ENCODE data around the gene SALL3.

Gene SALL3

DNA sequence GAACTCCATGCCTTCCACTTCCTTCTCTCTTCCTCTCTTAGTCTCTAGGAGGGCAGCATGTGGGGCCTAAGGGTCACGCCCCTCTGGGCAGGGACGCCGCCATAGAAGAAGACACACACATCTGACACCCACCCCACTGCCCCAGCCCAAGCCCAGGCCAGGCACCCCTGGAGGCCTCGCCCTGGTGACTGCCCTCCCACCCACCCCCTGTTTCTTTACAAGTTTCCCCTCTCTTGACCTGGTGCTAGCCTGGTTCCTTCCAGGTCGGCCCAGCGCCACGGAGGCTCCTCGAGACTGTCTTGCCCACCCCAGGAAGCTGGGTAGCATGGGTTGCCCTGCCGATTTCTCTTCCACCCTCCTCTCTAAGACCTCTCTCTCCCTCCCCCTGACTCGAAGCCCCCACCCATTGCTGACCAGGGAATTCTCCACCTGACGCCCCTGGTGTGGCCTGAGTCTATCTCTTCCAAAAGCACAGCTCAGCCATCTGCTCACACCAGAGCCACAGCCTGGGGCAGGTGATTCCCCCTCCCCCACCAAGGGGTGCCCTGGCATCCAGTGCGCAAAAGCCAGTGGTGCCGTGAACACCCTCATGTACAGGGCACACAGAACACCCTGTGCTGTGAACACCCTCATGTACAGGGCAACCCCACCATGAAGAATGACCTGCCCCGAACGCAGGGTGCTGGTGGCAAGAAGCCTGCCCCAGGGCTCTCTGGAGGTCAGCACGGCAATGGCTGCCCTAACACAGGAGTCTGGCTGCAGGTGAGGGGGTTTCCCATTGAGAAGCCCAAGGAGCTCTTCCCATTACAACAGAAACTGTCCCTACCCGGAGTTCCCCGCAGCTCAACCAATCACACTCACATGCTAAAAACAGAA, 13.5 kb upstream of the SALL3 start:
- no peak for DNase-seq (ENCODE audit: low spot score)

DNA sequence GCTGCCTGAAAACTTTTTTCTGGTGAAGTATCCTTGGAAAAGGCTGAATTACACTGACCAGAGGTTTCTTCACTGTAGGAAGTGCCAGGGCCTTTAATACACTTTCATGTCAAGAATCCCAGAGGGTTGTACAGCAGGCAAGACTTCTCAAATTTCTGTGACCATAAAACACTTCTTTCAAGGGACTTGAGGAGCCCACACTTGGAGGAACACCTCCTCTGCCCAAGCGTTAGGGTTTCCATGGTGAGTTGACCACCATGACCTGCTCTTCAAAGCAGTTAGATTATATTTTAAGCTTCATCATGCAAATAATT, 12.9 kb upstream of the SALL3 start:
- no peak for DNase-seq (ENCODE audit: low spot score)

DNA sequence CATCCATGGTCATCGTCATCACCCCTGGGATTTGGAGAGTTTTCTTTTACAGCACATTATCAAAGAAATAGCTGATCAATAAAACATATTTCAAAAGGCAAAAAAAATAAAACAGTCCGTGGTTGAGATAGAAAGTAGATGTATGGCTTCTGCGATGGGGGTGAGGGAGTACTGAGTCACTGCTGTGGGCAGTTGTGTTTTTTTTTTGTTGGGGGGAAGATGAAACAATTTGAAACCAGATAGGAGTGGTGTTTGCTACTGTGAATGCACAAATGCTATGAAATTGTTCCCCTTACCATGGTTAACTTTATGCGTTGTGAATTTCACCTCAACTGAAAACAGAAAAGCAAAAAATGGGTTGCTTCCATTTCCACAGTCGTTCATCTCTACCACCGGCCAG, 11.9 kb upstream of the SALL3 start:
- DNase-seq (ENCODE audit: low spot score): no peak

DNA sequence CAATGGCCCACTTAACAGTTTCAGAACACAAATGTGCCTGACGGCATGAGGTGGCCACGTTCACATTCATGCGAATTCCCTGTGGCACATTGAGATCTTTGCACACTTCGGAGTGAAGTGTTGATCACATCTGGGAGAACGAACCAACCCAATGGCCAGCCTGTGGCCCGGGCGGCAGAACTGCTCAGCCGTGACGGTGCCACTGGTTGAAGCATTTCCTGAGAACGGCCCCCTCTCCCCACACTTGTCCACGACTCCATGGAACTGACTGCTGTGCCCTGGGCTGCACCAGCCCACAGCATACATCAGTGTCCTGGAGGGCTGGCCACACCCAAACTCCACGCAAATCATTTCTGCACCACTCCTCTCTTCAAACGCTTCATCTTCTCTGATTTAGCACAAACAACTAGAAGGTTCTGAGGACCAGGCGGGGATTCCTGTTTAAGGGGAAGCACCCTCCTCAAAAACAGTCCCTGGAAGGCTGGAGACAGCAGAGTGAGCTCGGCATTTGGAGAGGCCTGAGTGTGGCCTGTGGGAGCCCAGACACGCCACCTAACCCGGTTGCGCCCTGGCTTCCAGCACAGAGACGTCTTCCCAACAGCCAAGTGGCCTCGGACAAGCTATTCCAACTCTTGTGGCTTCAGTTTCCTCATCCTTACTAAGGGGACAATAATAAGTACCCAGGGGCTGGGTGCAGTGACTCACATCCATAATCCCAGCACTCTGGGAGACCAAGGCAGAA, 9.9 kb upstream of the SALL3 start:
- DNase-seq (ENCODE audit: low spot score): no peak

DNA sequence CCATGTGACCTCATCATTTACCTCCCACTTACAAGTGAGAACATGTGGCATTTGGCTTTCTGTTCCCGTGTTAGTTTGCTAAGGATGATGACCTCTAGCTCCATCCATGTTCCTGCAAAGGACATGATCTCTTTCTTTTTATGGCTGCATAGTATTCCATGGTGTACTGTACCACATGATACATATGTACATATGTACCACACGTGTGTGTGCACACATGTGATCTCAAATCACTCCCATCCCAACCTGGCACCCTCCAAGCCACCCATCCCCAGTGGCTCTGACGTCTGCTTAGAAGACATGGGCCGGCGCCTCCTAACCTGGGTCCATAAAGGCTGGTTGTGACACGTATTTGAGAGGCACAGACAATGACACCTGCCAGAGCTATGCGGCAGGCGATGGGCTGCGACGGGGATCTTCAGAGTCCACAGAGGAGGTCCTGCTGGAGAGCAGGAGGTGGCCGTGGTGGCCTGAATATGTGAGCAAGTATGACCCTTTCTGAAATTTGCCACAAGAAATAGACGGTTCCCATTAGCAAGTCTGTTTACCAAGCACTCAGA, 8.8 kb upstream of the SALL3 start:
- no peak for DNase-seq (ENCODE audit: low spot score)

DNA sequence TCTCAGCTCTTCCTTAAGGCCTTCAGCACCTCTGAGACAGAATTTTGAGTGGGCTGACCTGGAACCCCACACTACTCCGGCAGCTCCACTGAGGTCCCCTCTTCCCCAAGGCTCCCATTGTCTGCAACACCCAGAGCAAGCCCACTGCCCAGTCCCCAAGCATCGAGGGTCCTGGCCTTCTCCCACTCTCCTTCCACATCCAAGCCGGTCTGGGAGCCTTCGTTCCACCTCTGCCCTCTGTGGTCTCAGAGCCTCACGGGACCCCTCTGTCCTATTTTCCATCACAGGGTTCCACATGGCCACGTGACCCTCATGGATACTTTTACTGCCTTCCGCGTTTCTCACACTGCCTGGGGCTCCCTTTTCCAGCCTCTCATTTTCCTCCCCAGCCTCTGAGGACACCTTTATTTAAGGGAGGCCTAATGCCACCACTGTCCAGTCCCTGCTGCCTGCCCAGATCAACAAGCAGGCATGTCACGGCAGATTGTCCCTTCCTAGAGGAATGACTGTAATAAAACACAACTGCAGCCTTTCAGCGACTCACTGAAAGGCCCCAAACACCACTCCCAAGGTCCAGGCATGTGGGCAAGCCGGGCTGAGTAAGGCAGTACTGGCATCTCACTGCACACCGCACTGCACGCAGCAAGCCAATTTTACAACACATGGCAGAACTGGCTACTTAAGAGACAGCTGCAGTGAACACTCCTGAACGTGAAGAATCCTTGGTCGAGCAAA, 7.9 kb upstream of the SALL3 start:
- DNase-seq (ENCODE audit: low spot score): no peak

DNA sequence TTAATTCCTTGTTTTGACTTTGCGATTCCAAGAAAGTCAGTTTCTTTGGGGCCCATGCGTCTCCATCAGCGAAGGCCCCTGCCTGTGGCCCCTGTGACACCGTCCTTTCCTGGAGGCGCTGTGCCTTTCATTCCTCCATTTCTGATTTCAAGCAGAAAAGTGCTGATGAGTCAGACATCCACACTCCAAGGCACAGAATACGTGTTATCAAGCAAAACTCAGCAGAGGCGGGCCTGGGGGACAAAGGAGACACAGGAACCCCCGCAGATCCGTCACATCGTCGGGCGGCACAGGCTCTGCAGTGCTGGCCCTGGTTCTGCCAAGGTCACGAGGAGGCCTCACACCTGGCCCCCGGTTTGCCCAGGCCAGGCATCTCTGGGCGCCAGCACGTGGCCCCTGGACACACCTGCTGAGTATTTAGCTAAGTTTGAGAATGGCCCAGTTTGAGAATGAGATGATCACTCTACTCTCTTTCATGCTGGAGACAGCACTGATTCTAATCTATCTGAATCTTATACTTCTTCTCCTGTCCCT, 7.2 kb upstream of the SALL3 start:
- no peak for DNase-seq (ENCODE audit: low spot score)

DNA sequence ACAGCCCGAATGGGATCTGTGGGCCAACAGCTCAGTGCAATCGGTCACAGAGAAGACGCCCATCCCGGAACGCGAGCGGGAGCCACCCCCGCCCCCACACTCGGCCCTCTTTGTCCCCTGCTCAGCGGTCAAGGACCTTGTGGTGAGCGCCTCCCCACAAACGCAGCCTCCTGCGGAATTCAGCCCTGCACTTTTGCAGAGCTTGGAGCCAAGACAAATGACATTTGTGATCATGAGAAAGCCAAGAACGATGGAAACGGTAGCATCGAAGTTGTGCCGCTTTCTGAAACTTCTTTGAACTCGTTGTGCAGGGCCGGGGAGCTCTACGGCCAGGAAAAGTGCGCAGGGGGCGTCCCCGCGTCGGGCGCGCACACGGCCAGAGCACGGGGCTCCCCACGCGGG, 6.7 kb upstream of the SALL3 start:
- DNase-seq (ENCODE audit: low spot score): no peak

DNA sequence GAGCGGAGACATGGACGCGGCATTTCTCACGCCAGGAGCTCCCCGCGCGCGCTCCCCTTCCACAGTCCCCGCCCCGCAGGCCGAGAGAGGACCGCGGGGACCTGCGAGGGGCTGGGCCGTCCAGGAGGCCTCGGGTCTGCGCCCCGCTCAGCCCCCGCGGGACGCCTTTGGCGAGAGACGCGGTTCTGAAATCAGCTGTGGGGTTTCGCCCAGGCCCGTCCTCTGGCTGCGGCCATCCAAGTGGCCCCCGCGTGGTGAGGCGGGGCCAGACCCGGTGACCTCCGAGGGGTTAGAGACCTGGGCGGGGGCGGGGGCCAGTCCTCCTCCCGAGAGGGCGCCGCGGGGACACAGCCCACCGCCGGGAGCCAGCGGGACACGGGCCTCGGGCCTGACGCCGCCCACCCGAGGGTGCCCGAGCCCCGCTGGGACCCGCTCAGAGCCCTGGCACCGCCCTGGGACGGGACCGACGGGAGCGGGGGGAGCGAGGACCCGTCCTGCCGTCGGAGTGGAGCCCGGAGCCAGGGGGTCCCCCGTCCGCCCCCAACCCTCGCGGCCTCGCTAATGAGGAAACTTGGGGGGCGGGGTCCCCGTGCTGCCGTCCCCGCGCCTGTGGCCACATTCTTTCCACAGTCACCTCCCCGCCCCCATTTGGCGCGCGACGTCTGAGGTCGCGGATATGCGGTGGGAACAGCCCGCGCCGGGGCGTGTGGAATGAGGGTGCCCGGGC, 6.1 kb upstream of the SALL3 start:
- DNase-seq (ENCODE audit: low spot score): no peak

DNA sequence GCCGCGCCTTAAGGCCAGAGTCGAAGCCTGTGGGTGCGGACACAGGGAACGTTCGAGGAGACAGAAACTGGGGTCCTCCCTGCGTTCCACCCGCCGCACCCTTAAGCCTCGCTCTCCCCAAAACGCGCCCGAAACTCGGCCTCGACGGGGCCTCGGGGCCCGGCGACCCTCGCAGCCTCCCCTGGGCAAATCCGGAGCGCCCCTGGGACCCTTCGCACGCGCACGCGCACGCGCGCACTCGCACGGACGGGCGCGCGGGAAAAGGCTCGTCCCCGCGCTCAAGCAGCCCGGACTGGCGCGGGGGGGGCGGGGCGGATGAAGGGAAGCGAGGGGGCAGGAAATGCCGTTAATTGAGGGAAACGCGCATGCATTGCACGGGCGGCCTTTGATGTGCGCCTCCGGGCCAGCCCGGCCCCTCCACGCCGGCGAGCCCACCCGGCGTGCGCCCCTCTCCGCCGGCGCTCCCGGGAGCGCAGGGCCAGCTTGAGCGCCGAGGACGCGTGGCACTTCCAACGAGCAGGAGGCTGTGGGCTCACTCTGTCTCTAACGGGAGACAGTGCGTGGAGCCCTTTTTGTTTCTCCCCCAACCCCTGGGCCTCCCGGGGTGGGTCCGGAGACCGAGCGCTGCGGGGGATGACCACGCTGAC, 5.4 kb upstream of the SALL3 start:
- DNase-seq (ENCODE audit: low spot score): no peak

DNA sequence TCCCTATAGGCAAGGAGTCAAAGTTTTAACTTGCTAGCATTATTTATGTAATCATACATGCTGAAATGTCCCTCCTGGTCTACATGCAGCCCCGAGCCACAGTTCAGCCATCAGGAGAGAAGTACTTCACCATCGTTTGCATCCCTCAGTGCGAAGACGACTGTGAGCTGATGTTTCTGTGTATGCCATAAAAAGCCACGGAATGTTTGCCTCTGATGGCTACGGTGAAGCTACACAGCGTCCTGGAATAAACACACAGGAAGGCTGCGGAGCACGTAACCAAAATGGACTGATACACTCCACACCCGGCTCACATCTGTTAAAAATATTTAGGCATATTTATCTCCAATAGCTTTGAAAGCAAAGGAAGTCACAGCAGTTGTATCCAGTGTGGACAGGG, 4.3 kb upstream of the SALL3 start:
- DNase-seq (ENCODE audit: low spot score): no peak

DNA sequence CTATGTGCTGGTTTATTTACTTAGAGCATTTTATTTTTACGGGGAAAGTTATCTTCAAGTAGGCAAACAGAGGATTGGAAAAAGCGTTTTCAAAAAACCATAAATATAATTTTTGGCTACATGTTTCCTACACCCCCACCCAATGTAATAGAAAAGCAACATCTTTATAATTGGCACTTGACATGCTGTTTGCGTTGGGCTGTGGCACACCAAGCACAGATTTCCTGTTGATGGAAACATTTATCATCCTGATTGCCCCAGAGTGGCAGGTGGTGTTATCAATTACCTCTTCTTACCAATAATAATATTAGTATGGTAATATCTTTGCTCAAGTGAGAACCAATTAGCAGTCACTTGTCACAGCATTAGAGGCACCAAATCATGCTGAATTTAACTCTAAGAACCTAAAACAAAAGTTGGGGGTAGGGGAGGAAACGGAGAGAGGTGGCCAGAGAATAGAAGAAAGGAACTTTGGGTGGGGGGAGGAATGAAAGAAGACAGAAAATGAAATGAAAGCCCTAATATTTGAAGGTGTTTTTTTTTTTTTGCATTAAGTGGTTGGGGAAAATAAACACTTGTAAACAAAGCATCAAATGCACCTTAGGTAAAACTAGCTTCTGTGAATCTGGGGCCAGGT, 3.8 kb upstream of the SALL3 start:
- DNase-seq (ENCODE audit: low spot score): no peak

DNA sequence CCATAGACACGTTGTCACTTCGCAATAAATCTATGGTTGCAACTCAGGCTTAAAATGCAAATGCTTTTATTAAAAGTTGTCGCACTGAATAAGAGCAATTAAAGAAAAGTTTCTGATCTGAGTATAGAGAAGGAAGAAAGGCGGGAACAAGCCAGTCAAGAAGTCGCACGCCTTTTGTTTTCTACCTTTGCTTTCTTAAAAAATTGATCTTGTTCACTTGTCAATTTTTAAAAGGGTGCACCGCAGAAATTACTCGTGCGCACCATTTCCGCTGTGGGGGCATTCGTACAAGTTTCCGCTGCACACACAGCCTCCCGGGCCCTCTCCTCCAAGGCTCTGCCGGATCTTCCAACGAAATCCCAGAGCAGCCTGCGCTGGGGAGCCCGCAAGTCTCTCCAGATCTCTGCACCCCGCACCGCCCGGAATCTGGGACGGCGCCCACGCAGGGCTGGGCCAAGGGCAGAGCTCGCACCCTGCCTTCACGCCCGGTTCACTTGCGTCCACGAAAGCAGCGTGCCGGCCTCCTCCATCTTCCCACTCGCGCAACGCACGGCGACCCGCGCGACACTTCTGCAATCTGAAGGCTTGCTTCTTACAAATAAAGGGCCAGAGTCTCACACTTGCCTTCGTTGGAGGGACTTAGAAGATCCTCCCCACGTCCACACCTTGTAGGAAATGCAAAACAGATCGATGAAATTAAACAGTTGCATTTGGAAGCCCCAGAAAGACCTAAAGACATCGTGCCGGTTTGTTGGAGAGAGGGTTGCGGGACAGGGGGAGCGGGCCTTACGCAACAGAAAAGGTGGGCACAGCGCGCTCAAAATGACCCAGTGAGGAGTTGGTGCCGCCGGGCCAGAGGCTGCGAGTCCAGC, 2.6 kb upstream of the SALL3 start:
- no peak for DNase-seq (ENCODE audit: low spot score)

DNA sequence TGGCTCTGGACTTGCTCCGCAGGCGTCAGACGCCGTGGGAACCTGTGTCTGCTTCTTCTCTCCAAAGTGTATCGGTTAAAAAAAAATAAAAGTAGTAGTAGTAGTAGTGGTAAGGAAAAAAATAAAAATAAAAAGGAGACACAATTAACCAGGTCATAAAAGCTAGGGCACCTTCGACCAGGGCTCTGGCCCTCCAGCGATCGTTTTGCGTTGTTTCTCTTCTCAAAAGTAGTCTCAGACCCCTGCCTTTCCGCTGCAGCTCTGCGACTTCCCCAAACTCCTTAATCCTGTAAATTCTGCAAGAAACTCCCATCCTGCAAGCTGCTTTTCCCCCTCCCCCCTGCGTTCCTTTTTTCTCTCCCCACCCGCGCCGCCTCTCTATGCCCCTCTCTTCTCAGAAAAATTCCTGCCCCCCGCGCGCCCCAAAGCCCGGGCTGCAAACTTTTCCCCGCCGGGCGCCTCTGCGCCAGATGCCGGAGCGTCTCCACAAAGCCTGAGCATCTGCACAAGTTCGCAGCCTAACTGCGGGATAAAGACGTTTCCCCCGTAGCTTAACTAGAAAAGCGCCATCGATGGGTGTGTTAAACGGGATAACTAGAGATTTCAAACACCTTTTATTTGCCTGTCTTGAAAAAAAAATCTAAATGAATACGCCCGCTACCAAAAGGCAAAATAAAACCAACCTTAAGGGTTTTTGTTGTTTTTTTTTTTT, 1.8 kb upstream of the SALL3 start:
- no peak for DNase-seq (ENCODE audit: low spot score)

DNA sequence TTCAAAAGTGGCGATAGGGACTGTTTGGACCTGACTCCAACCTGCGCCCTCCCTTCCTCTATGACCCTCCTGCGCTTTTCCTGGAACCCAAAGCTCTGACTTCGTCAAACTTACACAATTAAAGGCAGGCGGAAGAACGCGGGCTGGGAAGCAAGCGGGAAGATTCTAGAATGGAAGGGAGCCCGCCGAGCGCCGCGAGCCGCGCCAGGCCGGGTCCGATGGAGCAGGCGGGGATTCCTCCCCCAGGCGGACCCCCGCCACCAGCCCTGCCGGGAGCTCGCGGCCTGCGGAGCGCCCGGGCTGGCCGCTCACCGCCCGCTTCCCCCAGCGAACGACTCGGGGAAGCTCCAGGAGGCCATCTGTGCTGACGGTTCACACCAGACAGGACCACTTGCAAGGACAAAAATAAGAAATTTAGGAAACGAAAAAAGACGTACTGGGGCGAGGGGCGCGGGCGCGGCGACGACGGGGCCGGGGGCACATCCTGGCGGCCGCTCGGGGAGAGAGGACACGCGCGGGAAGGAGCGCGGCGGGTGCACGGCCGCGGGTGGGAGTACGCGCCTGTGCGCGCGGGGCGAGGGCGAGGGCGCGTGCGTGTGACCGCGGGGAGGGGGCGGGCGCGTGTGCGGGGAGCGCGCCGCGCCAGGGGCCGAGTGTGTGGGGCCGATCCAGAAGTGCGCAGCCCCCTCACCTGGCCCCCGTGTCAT, 1.1 kb upstream of the SALL3 start:
- no peak for DNase-seq (ENCODE audit: low spot score)

DNA sequence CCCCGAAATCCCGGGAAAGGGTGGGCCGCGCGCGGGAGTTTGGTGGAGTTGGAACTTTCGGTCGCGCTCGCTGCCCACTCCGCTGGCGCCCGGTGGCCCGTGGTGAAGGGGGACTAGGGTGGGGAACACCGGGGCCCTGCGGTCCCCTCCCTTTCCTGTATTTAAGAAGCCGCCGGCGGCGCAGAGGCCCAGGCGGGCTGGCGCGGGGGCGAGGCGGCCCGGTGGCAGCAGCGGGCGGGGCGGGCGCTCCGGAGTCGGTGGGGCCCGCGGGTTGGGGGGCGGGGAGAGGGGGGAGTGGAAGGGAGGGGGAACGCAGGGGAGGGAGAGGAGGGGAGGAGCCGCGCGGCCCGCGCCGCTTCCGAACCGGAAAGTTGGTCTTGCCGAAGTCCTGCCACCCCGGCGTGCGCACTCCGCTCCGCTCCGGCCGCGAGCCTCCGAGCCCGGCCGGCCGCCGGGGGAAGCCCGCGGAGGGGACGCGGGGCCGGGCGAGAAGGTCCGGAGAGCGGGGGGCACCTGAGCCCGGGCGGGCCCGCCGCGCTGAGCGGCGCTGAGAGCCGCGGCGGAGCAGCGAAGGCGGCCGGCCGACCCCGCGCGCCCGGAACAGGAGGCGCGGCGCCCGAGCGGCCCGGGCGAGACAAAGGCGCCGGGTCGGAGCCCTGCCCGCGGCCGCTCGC, 425 bp upstream of the SALL3 start:
- no peak for DNase-seq (ENCODE audit: low spot score)

DNA sequence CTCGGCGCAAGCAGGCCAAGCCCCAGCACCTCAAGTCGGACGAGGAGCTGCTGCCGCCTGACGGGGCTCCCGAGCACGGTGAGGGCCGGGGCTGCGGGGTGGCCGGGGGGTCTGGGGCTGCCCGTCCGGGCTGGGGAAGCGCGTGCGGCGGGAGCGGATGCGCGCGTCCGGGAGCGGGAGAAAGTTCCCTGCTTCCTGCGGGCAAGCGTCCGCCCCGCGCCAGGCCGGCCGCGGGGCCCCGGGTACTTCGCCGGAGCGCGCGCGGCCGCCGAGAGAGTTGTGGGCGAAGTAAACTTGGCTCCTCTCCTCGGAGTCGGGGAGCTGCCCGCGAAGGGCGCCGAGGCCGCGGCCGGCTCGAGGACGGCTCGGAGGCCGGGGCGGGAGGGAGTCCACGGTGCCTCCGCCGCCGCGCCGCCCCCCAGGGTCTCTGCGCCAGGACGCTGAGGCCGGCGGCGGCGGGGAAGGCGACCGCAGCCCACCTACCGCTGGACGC, 707 bp downstream of the SALL3 start:
- DNase-seq (ENCODE audit: low spot score): no peak

Measured in AG08396 (cell line).